K562 (cell line): Measurements from ENCODE around the gene PRRC2A. TPM values are rescaled to one million over a fixed set of nuclear protein-coding genes. Genes with fewer than 3 reads are reported as not detected.

Experiments used
- ATAC-seq: fragments of 200-7000 bp; cut with Tn5 transposase; 3 replicates; pipeline ENCODE4 v1.9.1; 2020; ENCODE audit warnings: moderate library complexity
- BruUV-seq: library from RNA; stranded (reverse); fragments of 400-500 nt; replicated peaks from 2 replicates; lab custom pipeline; 2021; lab: Mats Ljungman, UMichigan
- CTCF ChIA-PET: fragments of 300-600 bp; formaldehyde crosslinking; extraction: SDS; loops from one replicate; lab custom pipeline; 2021; ENCODE audit warnings: low intra/inter-chr PET ratio; lab: Yijun Ruan, JAX
- POLR2A ChIA-PET: fragments of 300-600, 350-650 bp; sonication (Branson Sonifier 250); formaldehyde crosslinking; extraction: SDS; loops from one replicate; lab custom pipeline; 2021; ENCODE audit warnings: antibody characterized with exemption, inconsistent platforms; lab: Yijun Ruan, JAX
- DNase-seq, 4 experiments: peaks; one replicate each; pipeline versions ENCODE4 v3.0.0 to v3.0.0-alpha.2; 2011 to 2018; ENCODE audit warnings: low spot score in 3 of 4, mixed read lengths in 3 of 4; ENCODE audit errors: extremely low read depth in 1 of 4
- FAIRE-seq: peaks from 2 replicates; lab custom pipeline; 2011; peaks lifted over from hg19 to GRCh38; lab: Jason Lieb, UNC
- H2AFZ ChIP-seq: 2 replicates; pipeline ENCODE4 v1.6.0; 2011; ENCODE audit warnings: low read depth, low read length, control low read depth, inconsistent platforms
- H3K27ac ChIP-seq: fragments of 200-600 bp; 3 replicates; pipeline ENCODE4 v1.8.0; 2011; ENCODE audit warnings: low read depth, mild to moderate bottlenecking, control low read depth, inconsistent platforms, low read length, moderate library complexity, mixed read lengths; ENCODE audit errors: extremely low read depth
- H3K27me3 ChIP-seq, 2 experiments: fragments of 300-600 bp in 1 of 2; 2 replicates in 1 of 2; 3 replicates in 1 of 2; pipeline versions ENCODE4 v1.6.0 to v1.8.0; 2011; ENCODE audit warnings: inconsistent platforms in 2 of 2, low read length in 2 of 2, mild to moderate bottlenecking in 1 of 2, mixed read lengths in 1 of 2, moderate library complexity in 1 of 2; ENCODE audit not compliant: control insufficient read depth in 2 of 2, insufficient read depth in 2 of 2
- H3K36me3 ChIP-seq: fragments of 300-600 bp; 3 replicates; pipeline ENCODE4 v1.8.0; 2011; ENCODE audit warnings: mild to moderate bottlenecking, low read length, inconsistent platforms; ENCODE audit not compliant: control insufficient read depth, insufficient read depth
- H3K4me1 ChIP-seq, 2 experiments: fragments of 200-600 bp in 1 of 2; replicated peaks in 1 of 2; 2 replicates in 1 of 2; 3 replicates in 1 of 2; pipeline versions ENCODE4 v1.5.1 to v1.8.0; 2011; ENCODE audit warnings: inconsistent platforms in 2 of 2, low read length in 2 of 2, mild to moderate bottlenecking in 1 of 2, mixed read lengths in 1 of 2, moderate library complexity in 1 of 2; ENCODE audit not compliant: control insufficient read depth in 2 of 2, insufficient read depth in 2 of 2
- H3K4me2 ChIP-seq: 2 replicates; pipeline ENCODE4 v1.6.1; 2011; ENCODE audit warnings: low read length, control low read depth, inconsistent platforms, mixed read lengths; ENCODE audit not compliant: insufficient read depth
- H3K4me3 ChIP-seq: fragments of 200-600 bp; sonication (generic), shearing (Covaris generic); 2 replicates; pipeline ENCODE4 v1.5.1; 2016; ENCODE audit warnings: control low read depth, inconsistent platforms
- H3K79me2 ChIP-seq: fragments of 200-600 bp; 3 replicates; pipeline ENCODE4 v1.8.0; 2011; ENCODE audit warnings: low read length, inconsistent platforms; ENCODE audit not compliant: control insufficient read depth, insufficient read depth
- H3K9ac ChIP-seq, 2 experiments: 2 replicates each; pipeline versions ENCODE4 v1.6.0 to v1.6.1; 2011; ENCODE audit warnings: low read depth in 2 of 2, low read length in 2 of 2, control low read depth in 1 of 2, inconsistent platforms in 1 of 2, mild to moderate bottlenecking in 1 of 2, mixed read lengths in 1 of 2; ENCODE audit not compliant: insufficient read depth in 1 of 2
- H3K9me1 ChIP-seq: one replicate; pipeline ENCODE4 v1.6.0; 2011; ENCODE audit warnings: inconsistent platforms, mild to moderate bottlenecking, low read length, moderate library complexity; ENCODE audit not compliant: control insufficient read depth, insufficient read depth
- H3K9me3 ChIP-seq: replicated peaks from 2 replicates; pipeline ENCODE4 v1.5.1; 2011; ENCODE audit warnings: low read depth, low read length, inconsistent platforms; ENCODE audit not compliant: control insufficient read depth, insufficient read depth
- H4K20me1 ChIP-seq: replicated peaks from 2 replicates; pipeline ENCODE4 v1.6.1; 2011; ENCODE audit warnings: low read length, inconsistent platforms, mixed read lengths; ENCODE audit not compliant: control insufficient read depth, insufficient read depth
- BRF1 ChIP-seq: IDR thresholded peaks from 3 replicates; pipeline ENCODE4 v1.6.1; 2011; ENCODE audit warnings: borderline replicate concordance, mild to moderate bottlenecking; ENCODE audit not compliant: insufficient read length; ENCODE audit errors: extremely low read depth
- DIDO1 ChIP-seq: fragments of 450-650 bp; IDR thresholded peaks from 2 replicates; pipeline ENCODE4 v1.6.1; 2016; ENCODE audit warnings: low read depth, missing biosample characterization, missing genetic modification characterization
- EHMT2 ChIP-seq: fragments of 450-650 bp; IDR thresholded peaks from 2 replicates; pipeline ENCODE4 v1.6.1; 2018; ENCODE audit warnings: antibody characterized with exemption
- MAX ChIP-seq: sonication (generic); formaldehyde crosslinking; IDR thresholded peaks from 2 replicates; pipeline ENCODE4 v1.9.0; 2022; ENCODE audit warnings: mild to moderate bottlenecking, missing genetic modification reagents
- NR2C1 ChIP-seq, 2 experiments: fragments of 450-650 bp; IDR thresholded peaks; 2 replicates each; pipeline ENCODE4 v1.6.1; 2017; ENCODE audit warnings: mild to moderate bottlenecking in 2 of 2, antibody characterized with exemption in 1 of 2, inconsistent platforms in 1 of 2, missing compliant biosample characterization in 1 of 2, missing genetic modification characterization in 1 of 2
- POLR2AphosphoS2 ChIP-seq: IDR thresholded peaks from 2 replicates; pipeline ENCODE4 v1.6.1; 2012; ENCODE audit warnings: low read length, improper control_type of control experiment
- SIN3A ChIP-seq, 2 experiments: fragments of 150-350 bp in 1 of 2; IDR thresholded peaks; 2 replicates each; pipeline ENCODE4 v1.6.1; 2011 to 2016; ENCODE audit warnings: borderline replicate concordance in 2 of 2, low read depth in 2 of 2, low read length in 2 of 2, mild to moderate bottlenecking in 2 of 2, moderate library complexity in 2 of 2; ENCODE audit not compliant: control insufficient read depth in 1 of 2
- SIX5 ChIP-seq, 2 experiments: IDR thresholded peaks; 2 replicates each; pipeline ENCODE4 v1.6.1; 2011; ENCODE audit warnings: low read length in 2 of 2, borderline replicate concordance in 1 of 2, low read depth in 1 of 2, mild to moderate bottlenecking in 1 of 2, moderate library complexity in 1 of 2; ENCODE audit not compliant: insufficient read depth in 1 of 2
- UBTF ChIP-seq, 2 experiments: IDR thresholded peaks; 2 replicates each; pipeline ENCODE4 v1.6.1; 2012; ENCODE audit warnings: improper control_type of control experiment in 2 of 2, low read depth in 2 of 2, low read length in 2 of 2, borderline replicate concordance in 1 of 2
- ZNF146 ChIP-seq: IDR thresholded peaks from one replicate; pipeline ENCODE4 v1.6.1; 2018; ENCODE audit warnings: missing compliant biosample characterization; ENCODE audit not compliant: unreplicated experiment
- ZNF431 ChIP-seq: sonication (generic); formaldehyde crosslinking; IDR thresholded peaks from 2 replicates; pipeline ENCODE4 v1.8.0; 2022; ENCODE audit warnings: mild to moderate bottlenecking, missing genetic modification reagents
- ZNF695 ChIP-seq: fragments of 450-650 bp; formaldehyde crosslinking; IDR thresholded peaks from 2 replicates; pipeline ENCODE4 v1.4.0; 2020; ENCODE audit warnings: mild to moderate bottlenecking, moderate library complexity
- ZNF778 ChIP-seq: fragments of 450-650 bp; formaldehyde crosslinking; IDR thresholded peaks from 2 replicates; pipeline ENCODE4 v1.4.0; 2020; ENCODE audit warnings: mild to moderate bottlenecking, moderate library complexity
- ZNF830 ChIP-seq: fragments of 250-450 bp; sonication (Bioruptor Pico); IDR thresholded peaks from 2 replicates; pipeline ENCODE4 v1.5.0; 2021; ENCODE audit warnings: mild to moderate bottlenecking
- WGBS: fragments of 100-300 bp; shearing (Covaris generic); methylation state at CpG from one replicate; pipeline ENCODE4 v1.1.6; 2016; ENCODE audit warnings: low coverage, mixed read lengths; ENCODE audit not compliant: insufficient coverage; ENCODE audit errors: missing lambda C conversion rate; 5-methylcytosine and 5-hydroxymethylcytosine counted together
- in situ Hi-C: fragments of 300-500 bp; cut with MboI; formaldehyde crosslinking; loops from 4 replicates; pipeline ENCODE4 v1.15.0; 2018; ENCODE audit warnings: inconsistent platforms, mixed read lengths
- intact Hi-C: fragments of 100-400 bp; cut with micrococcal nuclease; formaldehyde crosslinking; loops from 2 replicates; pipeline ENCODE4 v1.14.2; 2022
- polyA plus RNA-seq, 8 experiments: library from polyadenylated mRNA; depleted of rRNA in 4 of 8; stranded (reverse) in 5 of 8; unstranded in 3 of 8; fragments of >200 nt; fragmentation: Nextera tagmentation in 2 of 8; fragmentation: Illumina TruSeq in 1 of 8; extraction: Ambion mirVana in 2 of 8; extraction: Trizol in 1 of 8; gene quantifications; 2 replicates each; pipeline versions ENCODE4 v1.2.1 to v1.2.3, GENCODE V29; 2011 to 2014; ENCODE audit warnings: inconsistent platforms in 1 of 8, missing spikeins in 1 of 8
- total RNA-seq, 7 experiments: library from RNA; depleted of rRNA in 6 of 7; stranded (reverse); fragments of >200 nt in 6 of 7; fragmentation: Illumina TruSeq in 2 of 7; extraction: Trizol in 2 of 7; gene quantifications; 2 replicates each; pipeline versions ENCODE4 v1.2.1 to v1.2.3, GENCODE V29; 2011 to 2021; ENCODE audit warnings: low replicate concordance in 1 of 7
- TF ChIP-seq, protein P1 (sequence below): fragments of 450-650 bp; formaldehyde crosslinking; conservative IDR thresholded peaks from 2 replicates; pipeline ENCODE4 v1.4.0; 2022; ENCODE audit warnings: mild to moderate bottlenecking, missing genetic modification characterization

Gene PRRC2A
- total and polyA plus RNA-seq, 9 of the 15 experiments (the other 6 are each of a cell fraction or from before 2014, with no cell fraction given), result 1.0 to 332 (median 63.0) TPM

DNA sequence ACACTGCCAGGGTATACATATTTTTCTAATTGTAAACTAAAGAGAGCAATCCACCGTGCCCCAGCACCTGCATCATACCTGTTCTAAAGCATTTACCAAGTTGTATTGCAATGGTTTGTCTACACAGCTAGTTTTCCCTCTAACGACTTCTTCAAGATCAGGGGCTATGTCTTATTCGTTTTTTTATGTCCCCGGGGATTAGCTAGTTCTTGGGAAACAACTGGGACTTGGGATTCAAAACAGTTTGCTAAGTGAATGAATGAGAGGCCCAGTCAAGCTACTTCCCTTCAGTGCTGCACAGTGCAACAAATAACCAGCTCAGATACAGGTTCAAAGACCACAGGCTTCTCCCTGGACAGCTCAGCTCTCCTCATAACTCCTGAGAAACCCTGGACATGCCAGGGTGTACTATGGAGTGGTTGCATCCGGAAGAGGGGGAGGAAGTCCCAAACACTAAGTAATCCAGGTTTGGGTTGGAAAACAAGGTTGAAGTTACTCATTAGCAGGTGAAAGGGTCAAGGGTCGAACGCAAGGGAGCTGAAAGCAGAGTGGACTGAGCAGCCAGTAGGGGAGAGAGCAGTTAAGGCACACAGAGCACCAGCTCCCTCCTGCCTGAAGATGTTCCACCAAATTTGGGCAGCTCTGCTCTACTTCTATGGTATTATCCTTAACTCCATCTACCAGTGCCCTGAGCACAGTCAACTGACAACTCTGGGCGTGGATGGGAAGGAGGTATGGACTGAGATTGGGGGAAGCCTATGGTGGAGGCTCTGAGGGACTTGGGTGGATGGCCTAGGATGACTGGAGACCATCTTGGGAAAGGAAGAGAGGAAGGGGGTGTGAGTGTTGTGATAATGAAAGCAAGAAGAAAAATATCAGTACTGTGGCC is 35.1 kb downstream of the PRRC2A start, which contains the start of gene APOM:
Gene APOM, plus strand, starts transcription at position 546 of the 889 bp plus-strand sequence. Its CDS starts 73 bp downstream, at position 619.
- H3K27ac ChIP-seq, result peak within 1 kb of the TSS; percentile 12; the same call in 1 of the 3 replicates
- peaks cover 50% of the 10 kb centered on the region for H3K36me3 ChIP-seq
- ChIA-PET POLR2A (interaction anchor here (0.7 to 8.5 kb wide), 13 partner anchors 7 to 182 kb away, joined by 3 to 267 read pairs (median 3); partner anchors contain the start of genes C6orf47, CSNK2B, GPANK1 and LSM2), CTCF (no interaction called here)
- H3K4me1 ChIP-seq, result peaks cover 36 to 44% of the 10 kb centered on the region in 2 experiments
- H3K9me3 ChIP-seq, result no peaks in the 10 kb centered on the region
- no peak for DNase-seq
- WGBS, result 75% methylated on average over 8 of the region's 8 CpGs
- no peak for ATAC-seq
- peaks cover 85% of the 10 kb centered on the region for H3K79me2 ChIP-seq
- intact Hi-C loops (no loop called here), in situ Hi-C loops (no loop called here)
- no peak within 1 kb of the TSS for H3K4me2 ChIP-seq
- no peak within 1 kb of the TSS for H2AFZ ChIP-seq
- no TSS peak for BruUV-seq
- H4K20me1 ChIP-seq, result peaks cover 10% of the 10 kb centered on the region
- H3K27me3 ChIP-seq, result no peaks in the 10 kb centered on the region
- H3K9ac ChIP-seq, result peak within 1 kb of the TSS in 1 of 2 experiments; percentile 46; a peak in 1 of 4 replicates
- H3K4me3 ChIP-seq, result no peak within 1 kb of the TSS
- H3K9me1 ChIP-seq, result no peaks in the 10 kb centered on the region
- FAIRE-seq, result no peak
- TF ChIP-seq ZNF146 (CRISPR knock-in tag) (peak; percentile 2), ZNF431 (no peak), EHMT2 (peak; percentile 55; the same call in 1 of the 2 replicates), SIX5 (IDR thresholded peaks at IDR 0.05; ENCODE audit: borderline replicate concordance in 1 of 2, insufficient read depth in 1 of 2, low read depth in 1 of 2, low read length in 2 of 2) (no peak), ZNF830 (CRISPR knock-in tag) (no peak), BRF1 (no peak), DIDO1 (tag) (no peak), ZNF778 (no peak), POLR2AphosphoS2 (0 out of 2 replicates have a peak, but pooled peaks have one; percentile 16), UBTF (IDR thresholded peaks at IDR 0.05; ENCODE audit: borderline replicate concordance in 1 of 2, low read depth in 2 of 2, low read length in 2 of 2) (no peak), SIN3A (IDR thresholded peaks at IDR 0.05; ENCODE audit: borderline replicate concordance in 2 of 2, control insufficient read depth in 1 of 2, low read depth in 2 of 2, low read length in 2 of 2) (0 out of 4 replicates have a peak, but pooled peaks of 1 of the 2 experiments have one; percentile 28), ZNF695 (CRISPR knock-in tag) (0 out of 2 replicates have a peak, but pooled peaks have one; percentile 18), NR2C1 (IDR thresholded peaks at IDR 0.05) (no peak), NR2C1 (tag; IDR thresholded peaks at IDR 0.05) (peak; percentile 57; the same call in 1 of the 2 replicates), MAX (0 out of 2 replicates have a peak, but pooled peaks have one; percentile 18)
- TF ChIP-seq, protein P1, sequence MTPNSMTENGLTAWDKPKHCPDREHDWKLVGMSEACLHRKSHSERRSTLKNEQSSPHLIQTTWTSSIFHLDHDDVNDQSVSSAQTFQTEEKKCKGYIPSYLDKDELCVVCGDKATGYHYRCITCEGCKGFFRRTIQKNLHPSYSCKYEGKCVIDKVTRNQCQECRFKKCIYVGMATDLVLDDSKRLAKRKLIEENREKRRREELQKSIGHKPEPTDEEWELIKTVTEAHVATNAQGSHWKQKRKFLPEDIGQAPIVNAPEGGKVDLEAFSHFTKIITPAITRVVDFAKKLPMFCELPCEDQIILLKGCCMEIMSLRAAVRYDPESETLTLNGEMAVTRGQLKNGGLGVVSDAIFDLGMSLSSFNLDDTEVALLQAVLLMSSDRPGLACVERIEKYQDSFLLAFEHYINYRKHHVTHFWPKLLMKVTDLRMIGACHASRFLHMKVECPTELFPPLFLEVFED (CRISPR knock-in tag), result 0 out of 2 replicates have a peak, but pooled peaks have one; percentile 30
